ENCODE results near the gene VASH1. TPM values are rescaled to one million over a fixed set of nuclear protein-coding genes. Genes with fewer than 3 reads are reported as not detected.
"Not testable (repeated sequence)": the region's sequence is repeated elsewhere in the genome, so short reads cannot be mapped to it uniquely, and the experiment has no call there.

The VASH1 gene
- total RNA-seq, 1 experiment from 2014 or later = 1.4 TPM

DNA sequence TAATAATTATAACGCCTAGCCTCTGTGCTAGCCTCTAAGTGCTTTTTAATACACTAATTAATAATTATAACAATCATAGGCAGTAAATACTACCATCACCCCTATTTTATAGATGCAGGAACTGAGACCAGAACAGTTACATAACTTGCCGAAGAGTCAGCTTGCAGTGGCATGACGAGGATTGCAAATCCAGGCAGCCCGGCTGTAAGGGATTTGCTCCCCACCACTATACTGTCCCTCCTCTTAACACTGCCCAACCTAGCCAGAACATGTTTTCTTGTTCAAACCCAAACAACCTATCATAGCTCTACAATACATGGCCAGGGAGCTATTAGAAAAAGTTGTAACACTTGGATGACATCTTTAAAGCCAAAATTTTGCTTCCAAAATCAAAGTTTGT lies 33.9 kb upstream of the VASH1 start:
- CTCF ChIA-PET = no interaction called here
- Mint-ChIP-seq H3K4me3 (ENCODE audit: low read depth, unreplicated experiment) (no peak overlapping the region), H3K9me3 (ENCODE audit: low read depth, unreplicated experiment) (no peaks in the 10 kb centered on the region), H3K4me1 (ENCODE audit: low read depth, unreplicated experiment) (no peaks in the 10 kb centered on the region), H3K27me3 (ENCODE audit: unreplicated experiment) (peaks cover 91% of the 10 kb centered on the region), H3K36me3 (ENCODE audit: insufficient read depth, unreplicated experiment) (no peaks in the 10 kb centered on the region), H3K27ac (ENCODE audit: unreplicated experiment) (no peak overlapping the region)
- intact Hi-C loops (cut with micrococcal nuclease; ENCODE audit: unreplicated experiment) = no loop called here
- TF ChIP-seq, protein P1, sequence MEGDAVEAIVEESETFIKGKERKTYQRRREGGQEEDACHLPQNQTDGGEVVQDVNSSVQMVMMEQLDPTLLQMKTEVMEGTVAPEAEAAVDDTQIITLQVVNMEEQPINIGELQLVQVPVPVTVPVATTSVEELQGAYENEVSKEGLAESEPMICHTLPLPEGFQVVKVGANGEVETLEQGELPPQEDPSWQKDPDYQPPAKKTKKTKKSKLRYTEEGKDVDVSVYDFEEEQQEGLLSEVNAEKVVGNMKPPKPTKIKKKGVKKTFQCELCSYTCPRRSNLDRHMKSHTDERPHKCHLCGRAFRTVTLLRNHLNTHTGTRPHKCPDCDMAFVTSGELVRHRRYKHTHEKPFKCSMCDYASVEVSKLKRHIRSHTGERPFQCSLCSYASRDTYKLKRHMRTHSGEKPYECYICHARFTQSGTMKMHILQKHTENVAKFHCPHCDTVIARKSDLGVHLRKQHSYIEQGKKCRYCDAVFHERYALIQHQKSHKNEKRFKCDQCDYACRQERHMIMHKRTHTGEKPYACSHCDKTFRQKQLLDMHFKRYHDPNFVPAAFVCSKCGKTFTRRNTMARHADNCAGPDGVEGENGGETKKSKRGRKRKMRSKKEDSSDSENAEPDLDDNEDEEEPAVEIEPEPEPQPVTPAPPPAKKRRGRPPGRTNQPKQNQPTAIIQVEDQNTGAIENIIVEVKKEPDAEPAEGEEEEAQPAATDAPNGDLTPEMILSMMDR (IDR thresholded peaks at IDR 0.05; ENCODE audit: unreplicated experiment) = no peak
- DNase-seq = no peak
- no TSS peak for BruUV-seq (replicated peaks)

DNA sequence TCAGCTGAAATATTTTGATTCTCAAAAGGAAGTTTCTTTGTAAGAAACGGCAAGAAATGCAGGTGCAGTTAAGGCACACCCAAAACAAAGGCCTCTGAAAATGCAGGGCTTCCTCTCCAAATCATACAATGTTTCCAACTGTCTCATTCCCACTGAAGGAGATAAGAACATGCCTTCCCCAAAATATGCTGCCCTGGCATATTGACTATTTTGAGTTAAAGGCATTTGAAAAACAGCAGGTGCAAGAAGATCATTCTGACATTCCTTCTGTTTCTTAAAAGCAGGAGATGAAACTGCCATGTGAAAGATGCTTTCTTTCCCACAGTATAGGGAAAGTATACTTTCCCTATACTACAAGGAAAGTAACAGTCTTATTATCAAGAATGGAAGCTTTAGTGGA lies 33.4 kb upstream of the VASH1 start:
- no peaks in the 10 kb centered on the region for H3K9me3 Mint-ChIP-seq (ENCODE audit: low read depth, unreplicated experiment)
- H3K27me3 Mint-ChIP-seq (ENCODE audit: unreplicated experiment) = peaks cover 89% of the 10 kb centered on the region
- CTCF ChIA-PET = interaction anchor here (1.0 kb wide), 1 partner anchor 22 kb away, joined by 3 read pairs; no protein-coding TSS in a partner anchor
- BruUV-seq (replicated peaks) = no TSS peak
- H3K27ac Mint-ChIP-seq (ENCODE audit: unreplicated experiment) = no peak overlapping the region
- TF ChIP-seq, protein P1 (IDR thresholded peaks at IDR 0.05; ENCODE audit: unreplicated experiment) = no peak
- H3K4me3 Mint-ChIP-seq (ENCODE audit: low read depth, unreplicated experiment) = no peak overlapping the region
- intact Hi-C loops (cut with micrococcal nuclease; ENCODE audit: unreplicated experiment) = no loop called here
- no peaks in the 10 kb centered on the region for H3K36me3 Mint-ChIP-seq (ENCODE audit: insufficient read depth, unreplicated experiment)
- DNase-seq = no peak
- H3K4me1 Mint-ChIP-seq (ENCODE audit: low read depth, unreplicated experiment) = no peaks in the 10 kb centered on the region

DNA sequence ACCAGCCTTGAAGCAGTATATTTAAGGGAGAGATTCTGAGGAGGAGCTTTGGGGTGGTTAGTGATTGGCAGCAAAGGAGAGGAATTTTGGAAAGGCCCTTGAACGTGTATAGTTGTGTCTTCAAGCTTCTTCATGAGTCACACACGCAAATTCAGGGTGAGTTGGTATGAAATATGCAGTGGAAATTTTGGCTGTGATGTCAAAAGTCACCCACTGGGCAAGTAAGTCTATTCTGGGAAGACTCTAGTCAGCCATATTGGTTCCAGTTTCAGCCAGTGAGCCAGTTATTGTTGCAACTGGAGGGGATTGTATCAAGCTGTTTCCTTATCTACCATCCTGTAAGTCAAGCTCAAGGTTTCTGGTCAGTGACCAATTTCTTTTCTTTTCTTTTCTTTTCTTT lies 32.0 kb upstream of the VASH1 start:
- TF ChIP-seq, protein P1 (IDR thresholded peaks at IDR 0.05; ENCODE audit: unreplicated experiment) = no peak
- no TSS peak for BruUV-seq (replicated peaks)
- Mint-ChIP-seq H3K27ac (ENCODE audit: unreplicated experiment) (no peak overlapping the region), H3K36me3 (ENCODE audit: insufficient read depth, unreplicated experiment) (no peaks in the 10 kb centered on the region), H3K4me1 (ENCODE audit: low read depth, unreplicated experiment) (no peaks in the 10 kb centered on the region), H3K27me3 (ENCODE audit: unreplicated experiment) (peaks cover 75% of the 10 kb centered on the region), H3K9me3 (ENCODE audit: low read depth, unreplicated experiment) (no peaks in the 10 kb centered on the region), H3K4me3 (ENCODE audit: low read depth, unreplicated experiment) (no peak overlapping the region)
- no peak for DNase-seq
- intact Hi-C loops (cut with micrococcal nuclease; ENCODE audit: unreplicated experiment) = no loop called here
- CTCF ChIA-PET = no interaction called here

- Mint-ChIP-seq H3K27me3 (ENCODE audit: unreplicated experiment) (peaks cover 68% of the 10 kb centered on the region), H3K27ac (ENCODE audit: unreplicated experiment) (no peak overlapping the region), H3K9me3 (ENCODE audit: low read depth, unreplicated experiment) (no peaks in the 10 kb centered on the region), H3K4me1 (ENCODE audit: low read depth, unreplicated experiment) (no peaks in the 10 kb centered on the region), H3K36me3 (ENCODE audit: insufficient read depth, unreplicated experiment) (no peaks in the 10 kb centered on the region), H3K4me3 (ENCODE audit: low read depth, unreplicated experiment) (no peak overlapping the region)
- CTCF ChIA-PET = no interaction called here
- TF ChIP-seq, protein P1 (IDR thresholded peaks at IDR 0.05; ENCODE audit: unreplicated experiment) = no peak
- no TSS peak for BruUV-seq (replicated peaks)
- no peak for DNase-seq
- intact Hi-C loops (cut with micrococcal nuclease; ENCODE audit: unreplicated experiment) = no loop called here
Observed at GRCh38 chr14:76729953-76730505, 31.2 kb upstream of the VASH1 start.

GRCh38 chr14:76734501-76734900 lies 26.8 kb upstream of the VASH1 start:
- H3K9me3 Mint-ChIP-seq (ENCODE audit: low read depth, unreplicated experiment); H3K4me1 Mint-ChIP-seq (ENCODE audit: low read depth, unreplicated experiment); DNase-seq; CTCF ChIA-PET; intact Hi-C loops (cut with micrococcal nuclease; ENCODE audit: unreplicated experiment); H3K27ac Mint-ChIP-seq (ENCODE audit: unreplicated experiment); BruUV-seq (replicated peaks); H3K4me3 Mint-ChIP-seq (ENCODE audit: low read depth, unreplicated experiment); H3K36me3 Mint-ChIP-seq (ENCODE audit: insufficient read depth, unreplicated experiment): not testable (repeated sequence)
- H3K27me3 Mint-ChIP-seq (ENCODE audit: unreplicated experiment) = peaks cover 61% of the 10 kb centered on the region
